HG03139 (cell line): ENCODE data around the gene ZSWIM4.
"Not testable (repeated sequence)": the region's sequence is repeated elsewhere in the genome, so short reads cannot be mapped to it uniquely, and the experiment has no call there.

Source experiments
- ATAC-seq: cut with Tn5 transposase; IDR thresholded peaks from one replicate; pipeline ENCODE4 v1.9.1; 2021; ENCODE audit not compliant: unreplicated experiment

ZSWIM4 gene

GRCh38 chr19:13774217-13775191 lies 20.7 kb upstream of the ZSWIM4 start, which contains the start of gene C19orf53:
Gene C19orf53, plus strand, starts transcription at chr19:13774456. Its CDS starts 22 bp downstream, at chr19:13774478.
- peak; percentile 79 for ATAC-seq

DNA sequence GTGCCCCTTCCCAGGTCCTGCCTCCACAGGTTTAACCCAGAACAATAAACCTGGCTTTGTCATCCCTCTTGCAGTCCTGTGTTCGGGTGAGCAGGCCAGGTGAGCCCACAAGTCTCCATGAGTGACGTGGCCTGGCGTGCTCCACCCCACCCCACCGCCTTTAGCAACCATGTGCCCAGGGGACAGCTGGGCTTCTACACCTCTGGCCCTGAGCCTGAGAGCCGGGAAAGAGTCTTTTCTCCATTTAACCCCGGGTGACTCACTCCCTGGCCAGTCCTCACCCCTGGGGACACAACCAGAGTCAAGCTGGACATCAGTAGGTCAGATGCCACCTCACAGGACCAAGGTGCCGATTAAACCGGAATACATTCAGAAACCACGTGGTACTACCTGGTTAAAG lies 16.8 kb upstream of the ZSWIM4 start:
- ATAC-seq: no peak

DNA sequence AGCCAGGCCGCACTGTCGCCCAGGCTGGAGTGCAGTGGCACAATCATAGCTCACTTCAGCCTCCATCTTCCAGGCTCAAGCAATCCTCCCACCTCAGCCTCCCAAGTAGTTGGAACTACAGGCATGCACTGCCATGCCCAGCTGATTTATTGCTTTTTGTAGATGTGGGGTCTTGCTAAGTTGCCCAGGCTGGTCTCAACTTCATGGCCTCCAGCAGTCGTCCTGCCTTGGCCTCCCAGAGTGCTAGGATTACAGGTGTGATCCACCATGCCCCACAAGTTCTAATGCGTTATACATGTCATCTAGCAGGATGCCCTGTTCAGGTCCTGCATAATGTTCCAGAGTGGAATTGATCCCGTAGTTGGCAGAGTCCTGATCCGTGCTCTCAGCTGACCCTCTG lies 16.4 kb upstream of the ZSWIM4 start:
- no peak for ATAC-seq

DNA sequence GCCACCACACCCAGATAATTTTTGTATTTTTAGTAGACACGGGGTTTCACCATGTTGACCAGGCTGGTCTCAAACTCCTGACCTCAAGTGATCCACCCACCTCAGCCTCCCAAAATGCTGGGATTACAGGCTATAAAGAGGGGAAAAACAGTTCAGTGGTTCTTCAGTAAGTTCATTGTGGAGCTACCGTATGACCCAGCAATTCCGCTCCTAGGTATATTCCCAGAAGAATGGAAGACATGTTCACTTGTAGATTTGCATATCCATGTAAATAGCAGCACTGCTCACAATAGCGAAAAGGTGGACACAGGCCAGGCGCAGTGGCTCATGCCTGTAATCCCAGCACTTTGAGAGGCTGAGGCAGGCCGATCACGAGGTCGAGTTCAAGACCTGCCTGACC lies 15.4 kb upstream of the ZSWIM4 start:
- not testable (repeated sequence) for ATAC-seq

DNA sequence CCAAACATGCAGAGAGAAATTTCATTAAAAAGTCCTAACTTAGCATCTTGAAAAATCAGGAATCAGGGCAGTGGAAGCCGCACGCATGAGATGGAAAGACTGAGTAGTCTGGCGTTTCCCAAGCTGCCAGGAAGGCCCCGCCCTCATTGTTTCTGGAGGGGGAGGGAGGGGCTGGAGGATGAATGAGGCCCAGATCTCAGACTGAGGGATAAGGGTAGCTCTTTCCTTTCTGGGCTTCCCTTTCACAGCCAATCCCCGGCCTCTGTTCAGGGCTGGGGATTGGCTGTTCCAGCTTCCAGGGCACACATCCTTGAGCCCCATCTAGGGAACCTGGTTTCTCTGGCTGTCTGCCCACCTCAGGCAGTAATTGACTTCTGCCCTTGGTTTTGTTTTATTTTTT lies 13.7 kb upstream of the ZSWIM4 start:
- no peak for ATAC-seq

DNA sequence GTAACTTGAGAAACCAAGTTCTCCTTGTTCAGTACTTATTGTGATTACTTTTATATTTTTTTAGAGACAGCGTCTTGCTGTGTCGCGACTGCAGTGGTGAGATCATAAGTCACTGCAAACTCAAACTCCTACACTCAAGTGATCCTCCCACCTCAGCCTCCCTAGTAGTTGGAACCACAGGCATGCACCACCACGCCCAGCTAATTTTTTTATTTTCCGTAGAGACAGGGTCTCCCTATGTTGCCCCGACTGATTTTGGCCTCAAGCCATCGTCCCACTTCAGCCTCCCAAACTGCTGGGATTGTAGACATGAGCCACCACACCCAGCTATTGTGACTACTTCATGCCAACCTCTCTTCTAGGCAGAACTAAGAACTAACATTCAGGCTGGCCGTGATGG lies 12.7 kb upstream of the ZSWIM4 start:
- no peak for ATAC-seq

DNA sequence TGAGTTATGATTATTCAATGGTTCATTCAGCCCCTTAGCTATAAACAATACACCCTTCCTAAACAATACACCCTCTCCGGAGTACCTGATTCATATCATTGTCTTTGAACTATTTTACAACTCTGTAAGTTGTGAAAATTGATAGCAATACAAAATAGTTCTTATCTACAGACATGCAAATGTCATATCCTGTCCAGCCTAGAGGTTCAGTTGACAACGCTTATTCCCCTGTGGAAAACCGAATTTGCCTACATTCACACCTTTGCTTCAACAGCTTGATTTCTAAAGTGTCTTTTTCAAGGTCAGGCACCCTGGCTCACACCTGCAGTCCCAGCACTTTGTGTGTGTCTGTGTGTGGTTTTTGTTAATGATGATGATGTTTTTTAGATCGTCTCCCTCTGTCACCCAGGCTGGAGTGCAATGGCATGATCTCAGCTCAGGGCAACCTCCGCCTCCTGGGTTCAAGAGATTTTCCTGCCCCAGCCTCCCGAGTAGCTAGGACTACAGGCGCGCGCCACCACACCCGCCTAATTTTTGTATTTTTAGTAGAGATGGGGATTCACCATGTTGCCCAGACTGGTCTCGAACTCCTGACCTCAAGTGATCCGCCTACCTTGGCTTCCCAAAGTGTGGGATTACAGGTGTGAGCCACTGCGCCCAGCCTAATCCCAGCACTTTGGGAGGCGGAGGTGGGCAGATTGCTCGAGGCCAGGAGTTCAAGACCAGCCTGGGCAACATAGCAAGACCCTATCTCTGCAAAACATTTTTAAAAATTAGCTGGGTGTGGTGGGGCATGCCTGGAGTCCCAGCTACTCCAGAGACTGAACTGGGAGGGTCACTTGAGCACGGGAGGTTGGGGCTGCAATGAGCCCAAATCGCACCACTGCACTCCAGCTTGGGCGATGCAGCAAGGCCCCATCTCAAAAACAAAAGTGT lies 11.4 kb upstream of the ZSWIM4 start:
- no peak for ATAC-seq

DNA sequence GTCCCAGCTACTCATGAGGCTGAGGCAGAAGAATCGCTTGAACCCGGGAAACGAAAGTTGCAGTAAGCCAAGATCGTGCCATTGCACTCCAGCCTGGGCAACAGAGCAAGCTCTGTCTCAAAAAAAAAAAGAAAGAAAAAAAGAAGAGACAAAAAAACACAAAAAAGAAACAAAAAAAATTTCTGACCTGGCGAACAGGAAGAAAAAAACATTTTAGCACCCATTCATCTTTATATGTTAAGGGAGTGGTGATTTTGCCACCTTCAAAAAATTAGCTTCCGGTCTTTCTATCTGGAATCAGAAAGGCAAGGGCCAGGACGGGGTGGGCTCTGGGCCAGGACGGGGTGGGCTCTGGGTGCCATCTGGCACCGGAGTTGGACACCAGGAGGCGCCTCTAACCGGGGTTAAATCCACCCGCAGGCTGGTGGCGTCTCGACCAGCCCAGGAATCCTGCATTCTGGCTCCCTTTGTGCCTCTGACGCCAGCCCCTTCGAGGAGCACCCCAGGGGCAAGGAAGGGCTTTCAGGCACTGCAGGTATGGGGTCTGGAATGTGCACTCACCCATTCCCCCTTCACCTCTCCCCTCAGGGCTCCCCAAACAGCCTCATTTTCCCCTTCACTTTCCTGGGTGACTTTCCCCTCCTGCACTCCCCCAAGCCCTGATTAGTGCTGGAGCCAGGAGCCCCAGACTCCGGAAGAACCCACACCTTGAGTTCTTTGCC lies 10.4 kb upstream of the ZSWIM4 start:
- ATAC-seq: no peak

DNA sequence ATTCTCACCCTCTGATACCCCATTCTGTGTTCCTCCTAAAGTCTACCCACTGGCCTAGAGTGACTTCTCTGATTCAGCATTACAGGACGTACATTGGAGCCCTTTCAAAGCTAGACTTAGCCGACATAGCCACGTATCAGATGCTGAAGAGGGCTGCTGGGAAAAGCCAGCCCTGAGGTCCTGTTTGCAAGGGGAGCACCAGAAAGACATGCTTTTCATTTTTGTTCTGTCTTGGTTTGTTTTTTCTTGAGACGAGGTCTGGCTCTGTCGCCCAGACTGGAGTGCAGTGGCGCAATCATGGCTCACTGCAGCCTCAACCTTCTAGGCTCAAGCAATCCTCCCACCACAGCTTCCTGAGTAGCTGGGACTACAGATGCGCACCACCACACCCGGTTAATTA lies 6.3 kb upstream of the ZSWIM4 start:
- ATAC-seq: no peak

GRCh38 chr19:13790354-13790753 lies 4.9 kb upstream of the ZSWIM4 start:
- ATAC-seq: no peak

- not testable (repeated sequence) for ATAC-seq
Measured at GRCh38 chr19:13793317-13793716, 1.9 kb upstream of the ZSWIM4 start.

GRCh38 chr19:13794398-13794756 lies 866 bp upstream of the ZSWIM4 start:
- ATAC-seq: no peak

- ATAC-seq: peak; percentile 33
Measured at GRCh38 chr19:13795595-13796300, 505 bp downstream of the ZSWIM4 start.

GRCh38 chr19:13796301-13797057 lies 1.2 kb downstream of the ZSWIM4 start:
- no peak for ATAC-seq

GRCh38 chr19:13797058-13797440 lies 1.8 kb downstream of the ZSWIM4 start:
- ATAC-seq: no peak

- ATAC-seq: no peak
Measured at GRCh38 chr19:13797870-13798269, 2.6 kb downstream of the ZSWIM4 start.

GRCh38 chr19:13799669-13800068 lies 4.4 kb downstream of the ZSWIM4 start:
- ATAC-seq: no peak

- no peak for ATAC-seq
Measured at GRCh38 chr19:13803038-13803437, 7.8 kb downstream of the ZSWIM4 start.

- ATAC-seq: no peak
Measured at GRCh38 chr19:13804830-13805683, 9.8 kb downstream of the ZSWIM4 start.
